ENCODE measurements around the gene NEDD9.

Gene NEDD9

DNA sequence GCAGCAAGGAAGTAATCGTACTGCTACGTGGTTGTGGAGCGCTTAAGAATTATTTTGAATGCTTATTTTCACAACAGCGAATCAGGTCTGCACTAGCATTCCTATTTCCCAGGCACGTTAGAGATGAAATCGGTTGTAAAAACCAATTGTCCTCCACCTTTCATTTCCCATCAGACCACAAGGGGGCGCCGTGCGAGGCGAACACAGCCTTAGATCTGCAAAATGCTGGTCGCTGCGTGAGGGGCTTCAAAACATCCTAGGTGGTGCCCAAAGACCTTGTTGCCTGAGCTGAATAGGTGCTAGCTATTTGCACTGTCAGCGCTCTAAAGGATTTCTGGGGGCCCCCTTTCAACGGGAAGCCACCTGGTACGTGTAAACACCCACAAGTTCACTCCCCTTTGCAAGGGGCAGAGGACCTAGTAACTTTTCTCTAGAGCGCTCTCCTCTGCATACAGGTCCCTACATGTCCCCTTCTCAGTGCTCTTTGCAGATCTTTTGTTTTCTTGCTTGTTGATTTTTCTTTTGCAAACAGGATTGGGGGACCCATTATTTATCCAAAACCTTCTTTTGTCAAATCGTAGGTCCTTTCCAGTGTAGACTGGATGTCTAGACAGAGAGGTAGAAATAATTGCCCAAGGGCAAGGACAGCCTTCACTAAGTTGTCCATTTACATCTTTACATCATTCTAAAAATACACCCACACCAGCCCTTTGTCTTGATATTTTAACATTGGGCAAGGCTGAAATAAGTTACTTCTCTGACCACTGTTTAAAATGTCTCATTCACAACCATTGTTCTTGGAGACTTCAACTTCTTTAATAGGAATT, 59.8 kb downstream of the NEDD9 start:
- FAIRE-seq: peak; percentile 79

DNA sequence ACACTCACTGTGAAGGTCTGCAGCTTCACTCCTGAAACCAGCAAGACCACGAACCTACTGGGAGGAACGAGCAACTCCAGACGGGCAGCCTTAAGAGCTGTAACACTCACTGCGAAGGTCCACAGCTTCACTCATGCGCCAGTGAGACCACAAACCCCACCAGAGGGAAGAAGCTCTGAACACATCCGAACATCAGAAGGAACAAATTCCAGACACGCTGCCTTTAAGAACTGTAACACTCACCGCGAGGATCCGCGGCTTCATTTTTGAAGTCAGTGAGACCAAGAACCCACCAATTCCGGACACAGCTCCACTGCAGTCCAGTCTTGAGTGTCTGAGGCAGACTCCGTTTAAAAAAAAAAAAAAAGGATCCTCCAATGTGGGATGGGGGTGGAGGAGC, 60.5 kb downstream of the NEDD9 start:
- no peak for FAIRE-seq

DNA sequence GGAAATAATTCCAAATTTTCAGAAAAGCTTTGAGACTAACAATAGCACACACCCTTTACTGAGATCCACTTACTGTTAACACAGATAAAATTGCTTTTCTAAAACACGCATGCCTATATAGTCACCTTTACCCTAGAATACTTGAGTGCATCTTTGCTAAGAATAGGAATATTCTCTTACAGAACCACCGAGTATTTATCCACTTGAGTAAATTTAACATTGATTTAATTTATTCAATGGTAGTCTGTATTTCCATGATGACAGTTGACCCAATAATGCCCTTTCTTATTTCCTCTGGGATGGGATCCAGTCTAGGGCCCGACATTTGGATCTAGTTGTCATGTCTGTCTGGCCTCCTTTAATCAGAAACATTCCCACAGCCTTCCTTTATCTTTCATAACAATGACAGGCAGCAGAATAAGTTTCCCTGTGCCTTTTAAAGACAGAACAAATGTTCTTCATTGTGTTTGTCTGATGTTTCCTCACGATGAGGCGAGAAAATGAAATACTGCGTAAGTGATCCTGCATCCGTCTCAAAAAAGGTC, 64.3 kb downstream of the NEDD9 start:
- FAIRE-seq: no peak

DNA sequence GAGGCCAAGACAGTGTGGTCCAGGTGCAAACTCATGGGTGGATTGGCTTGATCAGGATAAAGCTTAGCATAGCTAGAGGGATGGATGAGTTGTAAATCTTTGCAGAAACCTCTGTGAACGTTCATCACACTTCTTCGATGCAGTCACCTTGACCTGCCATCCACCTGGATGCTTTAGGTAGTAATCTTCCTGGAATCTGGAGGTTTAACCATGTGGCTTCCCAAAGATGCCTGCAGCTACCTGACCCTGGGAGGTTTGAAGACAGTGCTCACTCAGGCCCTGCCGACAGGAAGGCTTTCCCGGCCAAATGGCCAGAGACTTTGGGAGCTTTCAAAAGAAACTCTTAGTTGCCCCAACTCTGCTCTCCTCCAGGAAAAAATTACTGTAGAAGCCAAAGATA, 65.5 kb downstream of the NEDD9 start:
- no peak for FAIRE-seq

DNA sequence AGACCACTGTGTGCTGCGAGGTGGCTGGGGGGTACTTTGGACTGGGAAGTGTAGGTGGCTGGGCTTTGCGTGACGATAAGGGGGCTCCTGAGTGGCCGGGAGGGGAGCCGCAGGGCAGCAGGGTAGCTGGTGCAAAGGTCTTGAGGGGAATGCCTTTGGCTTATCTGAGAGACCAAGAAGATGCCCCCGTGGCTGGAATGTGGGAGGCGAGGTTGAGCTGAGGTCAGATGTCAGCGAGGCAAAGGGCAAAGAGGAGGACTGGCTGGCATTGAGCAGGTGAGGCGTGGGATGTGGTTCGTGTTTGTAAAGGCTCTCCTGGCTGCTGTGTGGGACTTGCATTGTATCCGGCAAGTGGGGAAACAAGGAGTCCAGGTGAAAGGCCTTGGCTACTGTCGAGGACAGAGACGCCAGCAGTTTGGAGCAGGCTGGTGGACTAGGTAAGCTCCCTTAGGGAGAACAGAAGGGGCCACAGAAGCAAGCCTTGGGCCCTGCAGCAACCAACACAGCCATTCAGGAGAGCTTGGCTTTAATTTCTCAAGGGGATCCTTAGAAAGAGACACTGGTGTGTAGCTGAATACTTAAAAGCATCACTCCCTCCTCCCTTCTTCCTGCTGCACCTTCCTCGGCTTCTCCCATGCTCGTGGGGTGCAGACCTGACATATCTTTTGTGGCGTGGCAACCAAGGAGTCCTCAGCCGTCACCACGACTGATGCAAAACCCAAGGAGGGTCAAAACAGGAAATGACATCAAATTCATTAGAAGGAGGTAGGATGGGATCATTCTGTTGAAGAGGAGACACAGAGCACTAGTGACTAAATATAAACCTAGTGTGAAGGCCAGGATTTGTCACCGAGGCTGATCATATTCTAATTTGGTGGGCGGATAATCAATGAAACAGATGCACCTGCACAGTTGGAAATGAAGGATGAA, 67.5 kb downstream of the NEDD9 start:
- FAIRE-seq: no peak

DNA sequence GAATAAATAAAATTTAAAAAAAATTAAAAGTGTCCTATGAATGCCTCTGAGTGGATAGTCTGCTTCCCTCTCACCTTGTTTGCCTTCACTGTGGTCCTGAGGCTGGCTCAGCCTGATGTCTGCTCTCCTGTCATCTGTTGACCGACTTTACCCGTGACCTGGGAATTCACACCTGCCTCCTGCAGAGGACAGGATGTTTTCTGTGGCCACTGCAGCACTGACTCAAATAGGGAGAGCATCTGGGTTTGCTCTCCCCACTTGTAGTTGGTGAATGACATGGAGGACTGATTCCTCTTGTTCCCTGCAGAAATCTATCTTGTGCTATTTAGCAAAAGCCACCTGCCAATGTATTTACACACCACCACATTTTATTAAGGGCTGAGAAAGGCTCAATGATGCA, 68.5 kb downstream of the NEDD9 start:
- no peak for FAIRE-seq

DNA sequence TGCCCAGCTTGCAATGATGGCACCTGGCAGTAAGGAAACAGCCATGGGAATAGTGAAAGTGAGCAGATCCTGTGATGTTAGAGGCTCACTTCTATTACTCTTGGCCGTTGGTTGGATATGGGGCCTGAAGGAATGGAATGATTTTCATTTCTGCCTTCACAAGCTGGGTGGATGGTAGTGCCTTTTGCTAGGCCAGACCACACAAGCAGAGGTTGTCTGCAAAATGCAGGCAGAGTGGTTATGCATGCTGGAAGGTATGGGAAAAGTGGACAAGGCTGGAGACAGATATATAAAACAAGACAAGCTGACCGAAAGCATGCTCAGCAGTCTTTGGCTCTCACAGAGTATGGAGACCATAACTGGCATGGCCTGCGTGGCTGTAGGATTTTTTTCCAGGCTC, 70.2 kb downstream of the NEDD9 start:
- FAIRE-seq: no peak

DNA sequence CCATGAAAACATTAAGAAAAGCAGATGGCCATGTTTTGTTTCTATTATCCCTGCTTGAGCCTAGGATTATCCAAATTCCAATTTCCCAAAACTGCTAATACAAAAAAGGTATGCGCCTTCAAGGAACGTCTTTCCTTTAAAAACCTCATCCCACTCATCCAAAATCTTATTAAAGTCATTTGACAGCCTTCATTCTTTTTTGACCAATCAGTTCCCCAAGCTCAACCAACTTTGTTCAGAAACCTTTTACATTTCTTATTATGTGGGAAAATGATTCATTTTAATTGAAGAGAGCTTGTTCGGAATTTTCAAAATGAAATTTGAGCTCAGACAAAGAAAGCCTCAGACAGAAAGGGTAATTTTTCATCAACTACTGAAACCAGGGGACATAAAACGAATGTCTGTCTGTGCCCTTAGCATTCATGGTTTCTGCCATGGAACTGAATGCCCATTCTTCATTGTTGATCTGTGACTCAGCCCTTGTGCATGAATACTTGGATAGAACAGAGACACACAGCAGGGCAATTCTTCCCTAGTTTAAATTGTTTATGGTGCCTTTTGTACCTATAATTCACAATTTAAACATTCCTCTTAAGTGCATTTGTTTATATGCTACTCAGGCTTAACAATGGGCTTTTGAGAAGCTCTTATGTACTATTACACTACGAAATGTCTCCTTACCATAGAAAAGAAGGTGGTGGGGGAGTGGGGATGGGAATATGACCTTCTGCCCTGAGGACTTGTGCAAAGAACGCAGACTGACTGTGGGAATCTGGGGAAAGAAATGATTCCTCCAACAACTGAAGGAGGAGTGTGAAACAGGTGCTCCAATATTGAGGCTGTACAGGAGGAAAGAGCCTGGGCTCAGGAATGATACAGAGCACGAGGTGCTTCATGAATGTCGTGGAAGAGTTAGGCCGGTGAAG, 71.2 kb downstream of the NEDD9 start:
- no peak for FAIRE-seq

DNA sequence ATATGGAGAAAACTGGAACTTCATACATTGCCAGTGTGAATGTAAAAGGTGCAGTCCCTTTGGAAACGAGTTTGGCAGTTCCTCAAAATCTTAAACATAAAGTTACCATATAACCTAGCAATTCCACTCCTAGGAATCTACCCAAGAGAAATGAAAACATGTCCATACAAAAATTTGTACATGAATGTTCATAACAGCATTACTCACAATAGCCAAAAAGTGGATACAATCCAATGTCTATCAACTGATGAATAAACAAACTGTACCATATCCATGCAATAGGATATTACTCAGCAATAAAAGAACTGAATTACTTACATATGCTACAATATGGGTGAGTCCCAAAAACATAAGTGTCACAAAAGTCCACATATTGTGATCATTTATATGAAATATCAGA, 72.3 kb downstream of the NEDD9 start:
- no peak for FAIRE-seq

DNA sequence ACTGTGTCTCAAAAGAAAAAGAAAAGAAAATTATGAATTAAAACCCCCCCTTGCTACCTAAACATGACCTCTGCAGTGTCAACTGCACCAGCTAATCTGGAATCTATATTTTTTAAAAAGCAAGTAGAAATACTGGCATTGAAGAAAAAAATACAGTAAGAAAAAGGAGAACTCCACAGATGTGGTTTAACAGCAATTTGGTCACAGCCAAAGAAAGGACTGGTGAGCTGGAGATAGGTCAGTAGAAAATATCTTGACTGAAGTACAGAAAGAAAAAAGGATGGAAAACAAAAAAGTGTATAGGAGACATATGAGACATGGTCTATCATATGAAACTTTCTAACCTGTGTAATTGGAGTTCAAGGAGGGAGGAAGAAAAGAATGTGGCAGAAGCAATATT, 76.9 kb downstream of the NEDD9 start:
- no peak for FAIRE-seq

DNA sequence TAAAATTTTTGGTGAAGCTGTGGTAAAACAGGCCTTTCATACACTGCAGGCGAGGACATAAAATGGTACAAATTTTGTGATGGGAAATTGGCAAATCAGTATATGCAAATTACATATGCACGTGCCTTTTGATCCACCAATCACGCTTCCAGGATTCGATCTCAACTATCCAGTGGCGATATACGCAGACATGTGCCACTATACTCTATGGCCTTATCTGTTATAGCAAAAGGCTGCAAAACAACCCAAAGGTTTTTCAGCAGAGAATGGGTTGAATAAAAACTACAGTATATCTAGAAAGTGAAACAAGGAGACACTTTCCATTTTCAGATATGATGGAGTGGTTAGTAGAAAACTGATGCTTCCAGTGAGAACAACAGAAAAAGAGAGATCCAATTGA, 79.0 kb downstream of the NEDD9 start:
- FAIRE-seq: no peak

DNA sequence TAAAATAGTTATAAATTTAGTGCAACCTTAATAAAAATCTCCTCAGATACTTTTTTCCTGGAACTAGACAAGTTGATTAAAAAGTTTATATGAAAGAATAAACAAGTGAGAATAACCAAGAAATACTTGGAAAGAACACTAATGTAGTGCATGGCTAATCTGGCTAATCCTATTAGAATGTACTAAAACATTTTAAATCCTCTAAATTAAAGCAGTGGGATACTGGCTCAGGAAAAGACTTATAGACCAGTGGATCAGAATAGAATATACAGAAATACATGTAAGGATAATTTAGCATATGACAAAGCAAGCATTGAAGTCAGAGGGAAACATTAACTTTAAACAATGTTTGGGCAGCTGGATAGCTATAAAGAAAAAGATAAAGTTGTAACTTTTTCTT, 79.9 kb downstream of the NEDD9 start:
- FAIRE-seq: no peak

DNA sequence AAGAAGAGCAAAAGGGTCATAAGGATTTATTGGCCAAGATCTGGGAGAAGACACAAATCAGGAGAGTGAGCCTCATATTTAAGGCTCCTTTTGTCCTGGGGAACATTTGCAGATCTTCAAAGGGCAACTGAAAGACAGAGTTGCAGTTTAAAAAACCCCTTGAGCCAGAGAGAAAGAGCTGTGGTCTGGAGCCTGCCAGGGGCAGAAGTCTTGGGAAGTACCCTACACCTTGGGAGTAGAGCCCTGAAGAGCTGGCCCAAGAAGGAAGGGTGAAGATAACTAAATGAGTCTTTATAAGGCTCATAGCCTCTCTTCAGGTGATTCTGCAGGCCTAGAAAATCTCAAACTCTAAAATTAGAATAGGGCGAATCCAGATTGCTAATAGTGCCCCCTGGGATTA, 81.0 kb downstream of the NEDD9 start:
- FAIRE-seq: no peak

DNA sequence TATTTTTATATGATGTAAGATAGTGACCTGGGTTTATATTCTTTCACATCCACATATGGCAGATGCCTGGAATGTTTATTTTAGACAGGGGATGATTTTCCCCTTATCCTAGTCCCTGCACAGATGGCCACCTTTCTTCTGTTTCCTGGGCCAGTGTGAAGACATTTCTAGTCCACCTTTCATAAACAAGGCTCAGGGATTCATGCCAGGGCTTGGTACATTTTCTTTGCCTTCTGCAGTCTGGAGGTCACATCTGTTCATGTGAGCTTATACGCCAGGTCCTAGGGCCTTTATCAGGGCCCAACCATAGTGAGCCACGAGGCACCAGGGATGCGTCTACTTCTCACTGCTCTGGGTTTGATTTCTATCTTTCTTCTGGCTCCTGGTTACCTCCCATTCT, 82.9 kb downstream of the NEDD9 start:
- no peak for FAIRE-seq

DNA sequence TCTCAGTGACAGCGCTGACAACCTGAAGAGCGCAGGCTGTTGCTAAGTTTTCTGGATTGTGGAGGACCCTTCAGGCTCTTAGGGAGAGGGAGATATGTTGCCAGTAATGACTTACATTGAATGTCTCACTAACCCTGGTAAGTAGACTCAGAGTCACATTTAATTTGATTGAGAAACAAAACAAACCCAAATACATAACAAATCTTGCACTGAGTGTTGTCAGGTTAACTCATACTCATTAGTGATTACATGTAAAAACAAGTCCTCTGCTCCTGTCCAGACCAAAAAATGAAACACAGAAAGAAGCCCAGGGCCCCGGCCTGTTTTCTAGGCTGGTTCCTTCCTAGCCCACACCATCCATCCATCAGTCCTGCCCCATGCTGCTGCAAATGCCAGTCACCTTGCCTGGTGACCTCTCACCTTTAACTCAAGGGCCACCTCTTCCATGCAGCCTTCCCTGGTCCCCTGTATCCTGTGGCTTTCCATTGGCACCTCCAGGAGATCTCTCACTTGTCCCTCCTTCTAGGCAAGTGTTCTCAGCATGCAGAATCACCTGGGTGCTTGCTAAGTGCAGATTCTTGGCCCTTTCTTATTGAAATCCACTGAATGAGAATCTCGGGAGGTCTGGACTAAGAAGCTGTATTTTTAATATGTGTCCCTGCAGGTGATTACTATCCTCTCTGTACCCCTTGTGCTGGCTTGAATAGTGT, 86.2 kb downstream of the NEDD9 start:
- no peak for FAIRE-seq

DNA sequence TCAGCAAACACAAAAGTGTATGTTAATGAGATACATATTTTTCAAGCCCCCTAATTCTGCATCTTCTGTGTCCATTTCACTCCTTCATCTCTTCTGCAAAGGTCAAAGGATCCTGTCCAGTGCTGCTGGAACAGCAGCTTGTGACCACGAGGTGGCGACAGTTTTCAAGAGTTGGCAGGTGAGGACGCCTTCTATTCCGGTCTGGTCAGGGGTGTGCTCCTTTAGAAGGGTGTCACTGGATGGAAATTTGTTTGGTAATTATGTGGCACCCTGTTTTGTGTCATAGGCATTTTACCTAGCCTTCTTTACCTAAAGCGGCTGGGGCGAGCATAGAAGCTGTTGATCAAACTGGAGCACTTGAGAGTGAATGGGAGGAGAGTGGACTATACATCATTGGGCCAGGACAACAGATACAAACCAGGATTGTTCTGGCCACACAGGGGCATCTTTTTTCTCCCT, 88.0 kb downstream of the NEDD9 start:
- FAIRE-seq: peak; percentile 79

DNA sequence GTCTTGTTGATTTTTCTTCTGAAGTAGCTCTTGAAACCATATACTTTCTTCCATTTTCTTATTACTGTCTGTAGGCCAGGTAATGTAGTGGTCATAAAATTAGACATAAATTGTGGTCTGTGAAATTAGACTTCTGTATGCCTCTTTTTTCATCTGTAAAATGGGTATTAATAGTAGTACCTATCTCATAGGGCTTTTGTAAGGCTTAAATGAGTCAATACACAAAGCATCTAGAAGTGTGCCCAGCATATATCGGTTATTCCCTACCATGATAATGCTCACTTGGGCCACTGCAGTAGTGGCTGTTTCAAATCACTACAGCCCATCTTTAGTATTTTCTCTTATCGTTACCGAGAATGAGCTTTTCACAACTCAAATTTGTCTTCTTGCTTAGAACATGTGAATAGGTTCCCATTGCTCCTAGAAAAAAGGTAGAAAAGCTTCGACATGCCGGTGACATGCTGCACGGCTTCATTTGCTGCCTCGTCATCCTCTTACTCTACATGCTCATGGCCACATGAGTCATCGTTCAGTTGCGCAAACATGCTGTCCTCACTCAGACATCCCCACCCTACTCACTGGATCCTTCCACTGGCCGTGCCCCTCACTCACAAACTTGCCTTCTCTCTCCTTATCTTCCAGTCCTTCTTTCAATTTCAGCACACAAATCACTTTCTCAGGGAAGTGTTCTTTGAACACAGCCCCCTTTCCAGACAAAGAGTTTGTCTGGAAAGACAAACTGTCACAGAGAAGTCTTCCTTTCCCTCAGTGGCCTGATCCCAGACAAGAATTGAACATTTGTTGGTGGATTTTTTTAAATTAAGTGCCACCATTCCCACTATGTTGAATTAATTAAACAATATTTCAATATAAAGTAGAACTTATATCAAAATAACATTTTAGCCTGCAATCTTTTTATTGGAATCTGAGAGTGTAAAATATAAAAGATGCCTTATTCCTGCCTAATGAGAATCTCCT, 88.8 kb downstream of the NEDD9 start:
- FAIRE-seq: no peak

DNA sequence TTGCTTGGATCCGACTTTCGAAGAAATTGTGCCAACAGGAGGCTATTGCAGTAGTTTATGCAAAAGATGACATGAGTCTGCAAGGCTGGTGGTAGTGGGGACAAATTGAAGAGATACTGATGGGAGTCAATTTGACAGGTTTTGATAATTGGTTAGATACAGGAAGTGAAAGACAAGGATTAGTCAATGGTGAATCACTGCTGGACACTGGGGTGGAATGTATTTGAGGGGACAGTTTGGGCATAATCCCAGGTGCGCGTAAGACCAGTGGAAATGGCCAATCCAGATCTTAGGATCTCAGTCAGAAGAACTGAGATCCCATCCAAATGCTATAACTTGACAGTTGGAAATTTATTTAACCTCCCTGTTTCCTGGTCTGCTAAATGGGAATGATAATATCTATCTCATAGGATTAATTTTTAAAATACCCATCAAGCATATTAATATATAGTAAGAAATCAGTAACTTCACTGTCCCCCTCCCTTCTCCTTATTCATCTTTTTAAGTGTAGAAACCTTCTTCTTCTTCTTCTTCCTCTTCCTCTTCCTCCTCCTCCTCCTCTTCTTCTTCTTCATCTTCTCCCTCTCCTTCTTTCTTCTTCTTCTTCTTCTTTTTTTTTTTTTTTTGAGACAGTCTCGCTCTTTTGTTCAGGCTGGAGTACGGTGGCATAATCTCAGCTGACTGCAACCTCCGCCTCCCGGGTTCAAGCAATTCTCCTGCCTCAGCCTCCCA, 90.0 kb downstream of the NEDD9 start:
- no peak for FAIRE-seq

DNA sequence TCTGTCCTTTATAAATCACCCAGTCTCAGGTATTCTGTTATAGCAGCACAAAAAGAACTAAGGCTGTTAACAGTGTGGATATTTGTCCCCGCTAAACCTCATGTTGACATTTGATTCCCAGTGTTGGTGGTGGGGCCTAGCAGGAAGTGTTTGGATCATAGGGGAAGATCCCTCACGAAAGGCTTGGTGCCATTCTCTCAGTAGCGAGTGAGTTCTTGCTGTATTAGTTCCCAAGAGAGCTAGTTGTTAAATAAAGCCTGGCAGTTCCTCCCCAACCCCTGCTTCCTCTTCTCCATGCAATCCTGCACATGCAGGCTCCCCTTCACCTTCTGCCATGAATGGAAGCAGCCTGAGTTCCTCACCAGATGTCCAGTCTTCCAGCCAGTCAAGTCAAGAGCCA, 91.2 kb downstream of the NEDD9 start:
- no peak for FAIRE-seq

DNA sequence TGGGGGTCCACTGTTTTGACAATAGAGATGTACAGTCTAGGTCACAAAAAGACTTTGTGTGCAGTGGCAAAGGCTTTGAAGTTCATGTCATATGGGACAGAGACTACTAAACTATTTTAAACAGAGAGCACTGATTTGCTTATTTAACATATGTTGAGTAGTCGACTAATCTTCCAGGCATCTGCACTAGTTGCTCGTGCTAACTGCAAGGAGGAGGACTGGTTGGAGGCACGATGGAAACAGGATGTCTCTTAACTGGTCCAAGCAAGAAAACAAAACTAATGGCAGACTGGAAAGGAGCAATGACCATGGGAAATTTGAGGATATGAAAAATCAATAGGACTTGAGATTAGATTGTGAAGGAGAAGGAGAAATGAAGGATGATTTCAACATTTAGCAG, 92.4 kb downstream of the NEDD9 start:
- FAIRE-seq: no peak
